H1 (cell line): ENCODE data around the gene NHSL2. TPM values are rescaled to one million over a fixed set of nuclear protein-coding genes. Genes with fewer than 3 reads are reported as not detected.

Experiments used
- ATF3 ChIP-seq: IDR thresholded peaks from 2 replicates; pipeline ENCODE4 v1.6.1; 2011; ENCODE audit warnings: low read depth, mild to moderate bottlenecking, low read length; ENCODE audit not compliant: insufficient read depth
- BRCA1 ChIP-seq: IDR thresholded peaks from 2 replicates; pipeline ENCODE4 v1.6.1; 2012; ENCODE audit warnings: low read depth, low read length, improper control_type of control experiment
- CHD7 ChIP-seq: fragments of 300-600 bp; sonication (generic); IDR thresholded peaks from 2 replicates; pipeline ENCODE4 v1.7.1; 2012; ENCODE audit warnings: low read length, moderate library complexity, mild to moderate bottlenecking, inconsistent platforms; ENCODE audit not compliant: insufficient replicate concordance
- GTF2F1 ChIP-seq: IDR thresholded peaks from 2 replicates; pipeline ENCODE4 v1.6.1; 2012; ENCODE audit warnings: low read depth, low read length, improper control_type of control experiment, borderline replicate concordance
- MAFK ChIP-seq: IDR thresholded peaks from 2 replicates; pipeline ENCODE4 v1.6.1; 2012; ENCODE audit warnings: low read depth, mild to moderate bottlenecking, improper control_type of control experiment, low read length
- SIX5 ChIP-seq: IDR thresholded peaks from 2 replicates; pipeline ENCODE4 v1.6.1; 2011; ENCODE audit warnings: mild to moderate bottlenecking, low read depth, low read length
- SP1 ChIP-seq: IDR thresholded peaks from 2 replicates; pipeline ENCODE4 v1.6.1; 2011; ENCODE audit warnings: low read depth, low read length
- TBP ChIP-seq: IDR thresholded peaks from 2 replicates; pipeline ENCODE4 v1.6.1; 2011; ENCODE audit warnings: low read depth, low read length, improper control_type of control experiment
- polyA plus RNA-seq, 7 experiments: library from polyadenylated mRNA; depleted of rRNA in 3 of 7; stranded (reverse) in 5 of 7; unstranded in 2 of 7; fragments of >200 nt in 5 of 7; fragments of 200-250 nt in 2 of 7; gene quantifications; 1 replicate in 5 of 7; 2 replicates in 1 of 7; 4 replicates in 1 of 7; pipeline versions ENCODE4 v1.2.1 to v1.2.3, GENCODE V29; 2011 to 2013; ENCODE audit warnings: missing spikeins in 2 of 7, mixed read lengths in 2 of 7
- total RNA-seq: library from RNA; stranded (reverse); fragmentation: NEBNext Ultra II Directional; extraction: Animal tissue kit (Norgen Biotek cat#: 25700); gene quantifications from 2 replicates; pipeline ENCODE4 v1.2.1, GENCODE V29; 2021

Gene NHSL2
- total and polyA plus RNA-seq, 2 of the 8 experiments (the other 6 are each of a cell fraction or from before 2014, with no cell fraction given), result 3.7 to 7.2 TPM

- TF ChIP-seq CHD7, result no peak
- TF ChIP-seq BRCA1, result no peak
- no peak for TF ChIP-seq ATF3
- no peak for TF ChIP-seq MAFK
- TF ChIP-seq SIX5, result no peak
- no peak for TF ChIP-seq SP1
- no peak for TF ChIP-seq TBP
- TF ChIP-seq GTF2F1, result no peak
Measured at GRCh38 chrX:72182924-72183323, 272.3 kb downstream of the NHSL2 start (continued).
